Fibroblast of upper back skin (primary cell): ENCODE data around the gene GALNS.
"Not testable (repeated sequence)": the region's sequence is repeated elsewhere in the genome, so short reads cannot be mapped to it uniquely, and the experiment has no call there.

Experiments
- DNase-seq: peaks from one replicate; pipeline ENCODE4 v3.0.0-alpha.2; 2013

GALNS gene

GRCh38 chr16:88834670-88835069, 22.1 kb downstream of the GALNS start:
- no peak for DNase-seq

GRCh38 chr16:88833086-88833485, 23.7 kb downstream of the GALNS start:
- DNase-seq = no peak

- no peak for DNase-seq
Measured at GRCh38 chr16:88831838-88832237, 24.9 kb downstream of the GALNS start.

GRCh38 chr16:88830783-88831182, 26.0 kb downstream of the GALNS start:
- DNase-seq = no peak

- DNase-seq = no peak
Measured at GRCh38 chr16:88830258-88830657, 26.5 kb downstream of the GALNS start.

GRCh38 chr16:88828711-88829110, 28.0 kb downstream of the GALNS start:
- no peak for DNase-seq

- DNase-seq = no peak
Measured at GRCh38 chr16:88827727-88828126, 29.0 kb downstream of the GALNS start.

- no peak for DNase-seq
Measured at GRCh38 chr16:88826070-88826840, 30.5 kb downstream of the GALNS start.

GRCh38 chr16:88825146-88825545, 31.6 kb downstream of the GALNS start:
- no peak for DNase-seq

GRCh38 chr16:88824256-88825077, 32.3 kb downstream of the GALNS start:
- no peak for DNase-seq

- DNase-seq = not testable (repeated sequence)
Measured at GRCh38 chr16:88823646-88824045, 33.1 kb downstream of the GALNS start.

GRCh38 chr16:88822281-88823040, 34.3 kb downstream of the GALNS start:
- DNase-seq = no peak

- no peak for DNase-seq
Measured at GRCh38 chr16:88821168-88821850, 35.4 kb downstream of the GALNS start.

- DNase-seq = no peak
Measured at GRCh38 chr16:88820385-88821025, 36.2 kb downstream of the GALNS start.

- no peak for DNase-seq
Measured at GRCh38 chr16:88819126-88819525, 37.6 kb downstream of the GALNS start.

- DNase-seq = no peak
Measured at GRCh38 chr16:88818575-88818874, 38.2 kb downstream of the GALNS start.

GRCh38 chr16:88817785-88818574, 38.8 kb downstream of the GALNS start:
- peak; percentile 25 for DNase-seq

GRCh38 chr16:88816736-88817535, 39.8 kb downstream of the GALNS start:
- no peak for DNase-seq

- no peak for DNase-seq
Measured at GRCh38 chr16:88815901-88816589, 40.7 kb downstream of the GALNS start.

GRCh38 chr16:88815227-88815626, 41.5 kb downstream of the GALNS start:
- DNase-seq = no peak
